GM19463 (cell line): Measurements from ENCODE around the gene RFK.
A peak's percentile ranks its signal among the peaks of the same experiment; 100 is the strongest.

ENCODE experiments used
- ATAC-seq: cut with Tn5 transposase; IDR thresholded peaks from one replicate; pipeline ENCODE4 v1.9.1; 2021; ENCODE audit warnings: mild to moderate bottlenecking, moderate library complexity; ENCODE audit not compliant: unreplicated experiment

Gene RFK

GRCh38 chr9:76413658-76414057 is 19.4 kb upstream of the RFK start:
- ATAC-seq, result no peak

GRCh38 chr9:76412638-76413037 is 18.4 kb upstream of the RFK start:
- no peak for ATAC-seq

GRCh38 chr9:76405868-76406267 is 11.6 kb upstream of the RFK start:
- ATAC-seq, result no peak

- no peak for ATAC-seq
These were observed 11.1 kb upstream of the RFK start for GRCh38 chr9:76405340-76405739.

- no peak for ATAC-seq
These were observed 10.2 kb upstream of the RFK start for GRCh38 chr9:76404401-76404800.

GRCh38 chr9:76403352-76403751 is 9.1 kb upstream of the RFK start:
- ATAC-seq, result peak; percentile 87

GRCh38 chr9:76401580-76402354 is 7.5 kb upstream of the RFK start:
- ATAC-seq, result no peak

GRCh38 chr9:76401176-76401575 is 7.0 kb upstream of the RFK start:
- no peak for ATAC-seq

- ATAC-seq, result no peak
These were observed 6.4 kb upstream of the RFK start for GRCh38 chr9:76400534-76401096.

GRCh38 chr9:76399856-76400255 is 5.6 kb upstream of the RFK start:
- no peak for ATAC-seq

GRCh38 chr9:76396597-76396996 is 2.4 kb upstream of the RFK start:
- ATAC-seq, result no peak

GRCh38 chr9:76396144-76396543 is 1.9 kb upstream of the RFK start:
- ATAC-seq, result no peak

- no peak for ATAC-seq
These were observed 1.2 kb upstream of the RFK start for GRCh38 chr9:76395381-76395780.

GRCh38 chr9:76394960-76395252 is 680 bp upstream of the RFK start:
- ATAC-seq, result peak; percentile 37

GRCh38 chr9:76390656-76391055 is 3.6 kb downstream of the RFK start:
- no peak for ATAC-seq

GRCh38 chr9:76379494-76379893 is 14.7 kb downstream of the RFK start:
- no peak for ATAC-seq

GRCh38 chr9:76378367-76379073 is 15.7 kb downstream of the RFK start:
- ATAC-seq, result no peak

- ATAC-seq, result no peak
These were observed 16.4 kb downstream of the RFK start for GRCh38 chr9:76377791-76378190.

- no peak for ATAC-seq
These were observed 19.3 kb downstream of the RFK start for GRCh38 chr9:76374783-76375559.

- ATAC-seq, result no peak
These were observed 20.3 kb downstream of the RFK start for GRCh38 chr9:76373784-76374474.

- no peak for ATAC-seq
These were observed 20.9 kb downstream of the RFK start for GRCh38 chr9:76373173-76373783.
